IMR-90 (cell line): ENCODE results near the gene ZNF57.

Experiments used
- BHLHE40 ChIP-seq: fragments of 150-350 bp; IDR thresholded peaks from 2 replicates; pipeline ENCODE4 v1.6.1; 2016; ENCODE audit warnings: mild to moderate bottlenecking, low read depth, low read length
- CEBPB ChIP-seq: IDR thresholded peaks from 2 replicates; pipeline ENCODE4 v1.6.1; 2012; ENCODE audit warnings: low read depth, low read length, improper control_type of control experiment
- FOS ChIP-seq: fragments of 150-350 bp; IDR thresholded peaks from 2 replicates; pipeline ENCODE4 v1.6.1; 2016; ENCODE audit warnings: low read depth, low read length
- MAFK ChIP-seq: IDR thresholded peaks from 2 replicates; pipeline ENCODE4 v1.6.1; 2012; ENCODE audit warnings: low read depth, low read length, improper control_type of control experiment
- MAZ ChIP-seq: IDR thresholded peaks from 2 replicates; pipeline ENCODE4 v1.6.1; 2012; ENCODE audit warnings: low read depth, mild to moderate bottlenecking, low read length, improper control_type of control experiment, moderate library complexity, borderline replicate concordance
- MXI1 ChIP-seq: IDR thresholded peaks from 2 replicates; pipeline ENCODE4 v1.6.1; 2012; ENCODE audit warnings: low read depth, mild to moderate bottlenecking, low read length, moderate library complexity, borderline replicate concordance
- NFE2L2 ChIP-seq: fragments of 150-350 bp; IDR thresholded peaks from 2 replicates; pipeline ENCODE4 v1.6.1; 2016; ENCODE audit warnings: low read depth, mild to moderate bottlenecking, low read length
- POLR2A ChIP-seq: IDR thresholded peaks from 2 replicates; pipeline ENCODE4 v1.6.1; 2012; ENCODE audit warnings: mild to moderate bottlenecking, low read depth, low read length
- RAD21 ChIP-seq: IDR thresholded peaks from 2 replicates; pipeline ENCODE4 v1.6.1; 2012; ENCODE audit warnings: low read length, improper control_type of control experiment
- RCOR1 ChIP-seq: IDR thresholded peaks from 2 replicates; pipeline ENCODE4 v1.6.1; 2012; ENCODE audit warnings: mild to moderate bottlenecking, low read length, improper control_type of control experiment; ENCODE audit not compliant: insufficient replicate concordance
- RFX5 ChIP-seq: IDR thresholded peaks from 2 replicates; pipeline ENCODE4 v1.8.0; 2012; ENCODE audit warnings: low read depth, mild to moderate bottlenecking, low read length, moderate library complexity
- SMC3 ChIP-seq: fragments of 150-350 bp; IDR thresholded peaks from 2 replicates; pipeline ENCODE4 v1.6.1; 2016; ENCODE audit warnings: low read depth, mild to moderate bottlenecking, antibody characterized with exemption, low read length, moderate library complexity
- TF ChIP-seq, protein P1 (sequence below): conservative IDR thresholded peaks from 2 replicates; pipeline ENCODE4 v1.5.1; 2012; ENCODE audit warnings: mild to moderate bottlenecking, low read depth, low read length, improper control_type of control experiment
- TF ChIP-seq, protein P2 (sequence below): fragments of 150-350 bp; IDR thresholded peaks from 2 replicates; pipeline ENCODE4 v1.6.1; 2017; ENCODE audit warnings: mild to moderate bottlenecking, antibody characterized with exemption, low read length, low read depth

DNA sequence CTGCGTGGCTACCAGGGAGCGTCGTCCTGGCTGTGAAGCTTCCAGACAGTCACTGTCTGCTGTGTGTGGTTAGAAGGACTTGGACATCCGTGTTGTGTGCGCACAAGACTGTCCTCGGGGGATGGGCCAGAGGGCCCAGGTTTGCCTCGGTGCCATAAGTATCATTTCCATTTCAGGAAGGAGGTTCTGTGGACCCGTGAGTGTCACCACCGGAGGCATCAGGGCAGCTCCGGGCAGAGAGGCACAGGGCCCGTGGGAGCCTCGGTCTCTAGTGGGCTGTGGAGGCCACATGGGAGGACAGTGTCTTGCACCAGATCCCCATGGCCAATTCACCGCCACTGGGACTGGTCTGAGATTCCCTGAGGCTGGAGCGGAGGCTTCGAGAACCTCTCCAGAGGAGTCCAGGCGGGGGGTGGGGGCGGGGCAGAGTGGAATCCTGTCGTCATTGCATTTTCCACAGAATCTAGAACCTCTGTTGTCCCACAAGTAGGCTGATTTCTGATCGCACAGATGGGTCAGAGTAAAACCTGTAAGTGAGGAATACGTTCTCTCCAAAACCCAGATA lies 6.0 kb downstream of the ZNF57 start:
- TF ChIP-seq POLR2A (no peak), MAZ (no peak), CEBPB (no peak), RFX5 (no peak), NFE2L2 (no peak), SMC3 (no peak), RCOR1 (no peak), RAD21 (no peak), FOS (no peak), MXI1 (no peak), MAFK (no peak), BHLHE40 (no peak)
- TF ChIP-seq, protein P1, sequence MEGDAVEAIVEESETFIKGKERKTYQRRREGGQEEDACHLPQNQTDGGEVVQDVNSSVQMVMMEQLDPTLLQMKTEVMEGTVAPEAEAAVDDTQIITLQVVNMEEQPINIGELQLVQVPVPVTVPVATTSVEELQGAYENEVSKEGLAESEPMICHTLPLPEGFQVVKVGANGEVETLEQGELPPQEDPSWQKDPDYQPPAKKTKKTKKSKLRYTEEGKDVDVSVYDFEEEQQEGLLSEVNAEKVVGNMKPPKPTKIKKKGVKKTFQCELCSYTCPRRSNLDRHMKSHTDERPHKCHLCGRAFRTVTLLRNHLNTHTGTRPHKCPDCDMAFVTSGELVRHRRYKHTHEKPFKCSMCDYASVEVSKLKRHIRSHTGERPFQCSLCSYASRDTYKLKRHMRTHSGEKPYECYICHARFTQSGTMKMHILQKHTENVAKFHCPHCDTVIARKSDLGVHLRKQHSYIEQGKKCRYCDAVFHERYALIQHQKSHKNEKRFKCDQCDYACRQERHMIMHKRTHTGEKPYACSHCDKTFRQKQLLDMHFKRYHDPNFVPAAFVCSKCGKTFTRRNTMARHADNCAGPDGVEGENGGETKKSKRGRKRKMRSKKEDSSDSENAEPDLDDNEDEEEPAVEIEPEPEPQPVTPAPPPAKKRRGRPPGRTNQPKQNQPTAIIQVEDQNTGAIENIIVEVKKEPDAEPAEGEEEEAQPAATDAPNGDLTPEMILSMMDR: no peak
- TF ChIP-seq, protein P2, sequence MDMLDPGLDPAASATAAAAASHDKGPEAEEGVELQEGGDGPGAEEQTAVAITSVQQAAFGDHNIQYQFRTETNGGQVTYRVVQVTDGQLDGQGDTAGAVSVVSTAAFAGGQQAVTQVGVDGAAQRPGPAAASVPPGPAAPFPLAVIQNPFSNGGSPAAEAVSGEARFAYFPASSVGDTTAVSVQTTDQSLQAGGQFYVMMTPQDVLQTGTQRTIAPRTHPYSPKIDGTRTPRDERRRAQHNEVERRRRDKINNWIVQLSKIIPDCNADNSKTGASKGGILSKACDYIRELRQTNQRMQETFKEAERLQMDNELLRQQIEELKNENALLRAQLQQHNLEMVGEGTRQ: no peak
